GM23248 (cell line): ENCODE measurements around the gene TENT5C. TPM values are rescaled to one million over a fixed set of nuclear protein-coding genes. Genes with fewer than 3 reads are reported as not detected.

Source experiments
- DNase-seq: peaks from one replicate; pipeline ENCODE4 v3.0.0-alpha.2; 2015
- H2AFZ ChIP-seq: fragments of 200-600 bp; sonication (generic); 2 replicates; pipeline ENCODE4 v1.6.1; 2016; ENCODE audit warnings: antibody characterized with exemption
- H3F3A ChIP-seq: fragments of 200-600 bp; sonication (generic); 2 replicates; pipeline ENCODE4 v1.6.1; 2016; ENCODE audit warnings: mild to moderate bottlenecking, antibody characterized with exemption, mixed run types; ENCODE audit not compliant: insufficient read depth
- H3K27ac ChIP-seq: fragments of 200-600 bp; sonication (generic); 2 replicates; pipeline ENCODE4 v1.5.1; 2016; ENCODE audit warnings: mild to moderate bottlenecking
- H3K27me3 ChIP-seq: fragments of 200-600 bp; sonication (generic); replicated peaks from 2 replicates; pipeline ENCODE4 v1.6.1; 2016; ENCODE audit warnings: mild to moderate bottlenecking; ENCODE audit not compliant: insufficient read depth
- H3K36me3 ChIP-seq: fragments of 200-600 bp; sonication (generic); 2 replicates; pipeline ENCODE4 v1.6.1; 2016; ENCODE audit warnings: low read depth, mild to moderate bottlenecking
- H3K4me1 ChIP-seq: fragments of 200-600 bp; sonication (generic); 2 replicates; pipeline ENCODE4 v1.6.1; 2016; ENCODE audit warnings: mild to moderate bottlenecking; ENCODE audit not compliant: insufficient read depth
- H3K4me2 ChIP-seq: fragments of 200-600 bp; sonication (generic); one replicate; pipeline ENCODE4 v1.6.1; 2016; ENCODE audit warnings: mild to moderate bottlenecking; ENCODE audit not compliant: unreplicated experiment
- H3K4me3 ChIP-seq: fragments of 200-600 bp; sonication (generic); 2 replicates; pipeline ENCODE4 v1.5.1; 2016; ENCODE audit warnings: mild to moderate bottlenecking
- H3K79me2 ChIP-seq: fragments of 200-600 bp; sonication (generic); 2 replicates; pipeline ENCODE4 v1.6.1; 2016; ENCODE audit warnings: mild to moderate bottlenecking; ENCODE audit not compliant: insufficient read depth
- H3K9ac ChIP-seq: fragments of 200-600 bp; sonication (generic); 2 replicates; pipeline ENCODE4 v1.6.1; 2016; ENCODE audit warnings: mild to moderate bottlenecking
- H3K9me2 ChIP-seq: fragments of 200-600 bp; sonication (generic); 2 replicates; pipeline ENCODE4 v1.6.1; 2016; ENCODE audit warnings: mixed run types, mild to moderate bottlenecking, moderate library complexity; ENCODE audit not compliant: insufficient read depth
- H3K9me3 ChIP-seq: fragments of 200-600 bp; sonication (generic); one replicate; pipeline ENCODE4 v1.6.1; 2017; ENCODE audit warnings: low read depth
- H4K20me1 ChIP-seq: fragments of 200-600 bp; sonication (generic); 2 replicates; pipeline ENCODE4 v1.6.0; 2016; ENCODE audit not compliant: insufficient read depth
- EZH2 ChIP-seq: fragments of 200-600 bp; sonication (generic); IDR thresholded peaks from 2 replicates; pipeline ENCODE4 v1.6.1; 2018; ENCODE audit warnings: antibody characterized with exemption, mild to moderate bottlenecking; ENCODE audit not compliant: insufficient read depth, poor library complexity, severe bottlenecking
- EZH2phosphoT487 ChIP-seq: fragments of 200-600 bp; sonication (generic); IDR thresholded peaks from 2 replicates; pipeline ENCODE4 v1.6.1; 2018; ENCODE audit warnings: antibody characterized with exemption, moderate library complexity, mild to moderate bottlenecking, low read depth; ENCODE audit not compliant: insufficient read depth
- WGBS, 2 experiments: methylation state at CpG; one replicate each; pipeline ENCODE4 v1.1.6; 2015 to 2017; ENCODE audit warnings: low lambda C conversion rate in 2 of 2, low coverage in 1 of 2; ENCODE audit errors: missing lambda C conversion rate in 2 of 2; 5-methylcytosine and 5-hydroxymethylcytosine counted together
- in situ Hi-C: fragments of 300-500 bp; cut with MboI; formaldehyde crosslinking; loops from 2 replicates; pipeline ENCODE4 v1.15.0; 2020
- polyA plus RNA-seq: library from polyadenylated mRNA; unstranded; fragments of >200 nt; fragmentation: Nextera tagmentation; extraction: Ambion mirVana; gene quantifications from 2 replicates; pipeline ENCODE4 v1.2.1, GENCODE V29; 2016
- total RNA-seq: library from RNA; depleted of rRNA; stranded (reverse); fragments of >200 nt; shearing (Covaris generic); gene quantifications from 2 replicates; pipeline ENCODE4 v1.2.3, GENCODE V29; 2014

TENT5C gene
- total and polyA plus RNA-seq, 2 experiments from 2014 or later, result 0.20 TPM; not detected in 1

DNA sequence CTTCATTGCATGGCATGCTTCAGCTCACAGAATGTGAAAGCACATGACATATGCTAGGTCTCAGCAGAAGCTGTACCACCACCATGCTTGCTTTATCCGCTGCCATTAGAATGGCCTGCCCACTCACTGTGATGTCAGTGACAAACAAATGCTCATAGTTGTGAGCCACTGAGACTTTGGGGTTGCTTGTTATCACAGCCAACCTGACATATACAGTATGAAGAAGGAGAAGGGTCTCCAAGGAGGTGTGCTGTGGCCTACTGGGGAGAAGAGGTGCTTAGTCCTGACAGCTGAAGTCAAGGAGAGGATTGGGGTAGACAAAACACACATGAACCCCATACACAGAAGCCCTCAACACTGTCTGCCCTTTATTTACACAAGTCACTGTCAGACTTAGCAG is 19.5 kb upstream of the TENT5C start:
- Histone ChIP-seq H3F3A (no peaks in the 10 kb centered on the region), H2AFZ (no peak overlapping the region), H3K36me3 (no peaks in the 10 kb centered on the region), H3K9ac (no peak overlapping the region), H3K4me1 (no peaks in the 10 kb centered on the region), H3K27me3 (no peaks in the 10 kb centered on the region; the same call in 1 of the 2 replicates), H3K27ac (no peak overlapping the region), H3K4me2 (no peak overlapping the region), H4K20me1 (no peaks in the 10 kb centered on the region), H3K79me2 (no peaks in the 10 kb centered on the region), H3K4me3 (no peak overlapping the region), H3K9me2 (no peaks in the 10 kb centered on the region), H3K9me3 (no peaks in the 10 kb centered on the region)
- no peak for DNase-seq
- in situ Hi-C loops, result no loop called here
- WGBS, 2 experiments, result 95 to 100% methylated on average over 1 of the region's 1 CpG
- no peak for TF ChIP-seq EZH2phosphoT487
- no peak for TF ChIP-seq EZH2

DNA sequence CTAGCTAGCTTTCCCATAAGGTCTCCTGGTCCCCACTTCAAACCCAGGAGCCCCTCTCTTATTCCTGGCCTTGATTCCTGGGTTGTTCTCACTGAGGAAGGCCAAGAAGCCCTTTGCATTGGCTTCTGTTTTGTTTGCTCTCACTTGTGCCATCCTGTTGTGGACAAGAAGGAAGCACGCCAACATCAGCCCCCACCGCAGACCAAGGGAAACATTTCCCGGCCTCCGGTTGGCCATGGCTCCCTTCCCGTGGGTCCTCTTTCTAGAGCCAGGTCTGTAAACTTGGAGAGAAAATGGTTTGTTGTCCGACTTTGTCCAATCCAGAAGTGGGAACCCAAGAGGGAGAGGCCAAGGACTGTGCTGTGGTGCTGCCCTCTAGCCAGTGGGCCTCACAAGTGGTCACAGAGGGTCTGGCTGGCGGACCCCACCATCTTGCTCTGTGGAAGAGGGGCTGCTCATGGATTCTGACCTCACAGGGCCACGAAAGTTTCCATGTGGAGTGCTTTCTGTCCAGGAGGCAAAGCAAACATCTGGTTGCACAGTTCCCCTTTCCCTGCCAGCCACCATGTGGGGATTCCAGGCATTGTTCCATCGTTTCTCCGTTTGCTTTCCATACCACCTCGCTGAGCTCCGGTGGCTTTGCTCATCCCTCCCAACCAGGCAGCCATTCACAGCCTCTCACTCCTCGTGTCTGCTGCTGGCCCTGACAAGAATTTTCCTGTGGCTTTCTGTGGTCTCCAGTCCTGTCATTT is 18.9 kb upstream of the TENT5C start:
- no peaks in the 10 kb centered on the region for H3K9me2 ChIP-seq
- no peaks in the 10 kb centered on the region for H3K4me1 ChIP-seq
- no peaks in the 10 kb centered on the region for H3K79me2 ChIP-seq
- H3K4me3 ChIP-seq, result no peak overlapping the region
- no peaks in the 10 kb centered on the region for H3F3A ChIP-seq
- in situ Hi-C loops, result no loop called here
- no peak overlapping the region for H3K4me2 ChIP-seq
- no peaks in the 10 kb centered on the region for H4K20me1 ChIP-seq
- TF ChIP-seq EZH2 (no peak), EZH2phosphoT487 (no peak)
- H3K27ac ChIP-seq, result no peak overlapping the region
- no peak for DNase-seq
- no peak overlapping the region for H2AFZ ChIP-seq
- 35 to 41% methylated on average over 13 of the region's 13 CpGs for WGBS, 2 experiments
- no peaks in the 10 kb centered on the region for H3K9me3 ChIP-seq
- H3K27me3 ChIP-seq, result peaks cover 2% of the 10 kb centered on the region; the same call in 1 of the 2 replicates
- H3K36me3 ChIP-seq, result no peaks in the 10 kb centered on the region
- H3K9ac ChIP-seq, result no peak overlapping the region

GRCh38 chr1:117587499-117588356 is 18.1 kb upstream of the TENT5C start:
- H3F3A ChIP-seq, result no peaks in the 10 kb centered on the region
- H3K27ac ChIP-seq, result no peak overlapping the region
- H3K4me2 ChIP-seq, result no peak overlapping the region
- 49 to 51% methylated on average over 13 to 14 of the region's 14 CpGs for WGBS, 2 experiments
- H2AFZ ChIP-seq, result no peak overlapping the region
- H3K9me2 ChIP-seq, result no peaks in the 10 kb centered on the region
- peaks cover 8% of the 10 kb centered on the region; the same call in 1 of the 2 replicates for H3K27me3 ChIP-seq
- H3K9ac ChIP-seq, result no peak overlapping the region
- no peaks in the 10 kb centered on the region for H3K9me3 ChIP-seq
- no peaks in the 10 kb centered on the region for H3K4me1 ChIP-seq
- H4K20me1 ChIP-seq, result no peaks in the 10 kb centered on the region
- DNase-seq, result no peak
- no peaks in the 10 kb centered on the region for H3K36me3 ChIP-seq
- H3K79me2 ChIP-seq, result no peaks in the 10 kb centered on the region
- in situ Hi-C loops, result no loop called here
- H3K4me3 ChIP-seq, result no peak overlapping the region
- no peak for TF ChIP-seq EZH2
- no peak for TF ChIP-seq EZH2phosphoT487

DNA sequence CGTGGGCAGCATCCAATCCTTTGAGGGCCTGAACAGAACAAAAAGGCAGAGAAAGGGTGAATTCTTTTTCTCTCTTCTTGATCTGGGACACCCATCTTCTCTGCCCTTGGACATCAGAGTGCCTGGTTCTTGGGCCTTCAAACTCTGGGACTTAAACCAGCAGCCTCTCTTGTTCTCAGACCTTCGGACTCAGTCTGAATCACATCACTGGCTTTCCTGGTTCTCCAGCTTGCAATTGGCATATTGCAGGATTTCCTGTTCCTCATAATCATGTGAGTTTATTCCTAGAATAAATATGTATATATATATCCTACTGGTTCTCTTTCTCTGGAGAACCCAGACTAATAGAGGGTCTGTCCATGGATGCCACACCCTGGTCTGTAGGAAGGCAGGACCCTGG is 16.3 kb upstream of the TENT5C start:
- DNase-seq, result no peak
- H3F3A ChIP-seq, result no peaks in the 10 kb centered on the region
- no peak overlapping the region for H3K4me2 ChIP-seq
- TF ChIP-seq EZH2phosphoT487, result no peak
- H3K27me3 ChIP-seq, result peaks cover 12% of the 10 kb centered on the region; the same call in 1 of the 2 replicates
- no peak overlapping the region for H2AFZ ChIP-seq
- in situ Hi-C loops, result no loop called here
- no peaks in the 10 kb centered on the region for H4K20me1 ChIP-seq
- no peak overlapping the region for H3K4me3 ChIP-seq
- no peaks in the 10 kb centered on the region for H3K4me1 ChIP-seq
- no peaks in the 10 kb centered on the region for H3K36me3 ChIP-seq
- 69 to 80% methylated on average over 2 of the region's 2 CpGs for WGBS, 2 experiments
- H3K27ac ChIP-seq, result no peak overlapping the region
- H3K9ac ChIP-seq, result no peak overlapping the region
- H3K9me3 ChIP-seq, result no peaks in the 10 kb centered on the region
- no peaks in the 10 kb centered on the region for H3K79me2 ChIP-seq
- H3K9me2 ChIP-seq, result no peaks in the 10 kb centered on the region
